NCI-H2171 treated with DMSO at 0.1 percent for 48 hours (cell line): ENCODE measurements around the gene TTC3.

ENCODE experiments used
- DNase-seq: peaks from one replicate; lab custom pipeline; 2025; lab: John Stamatoyannopoulos, UW

Gene TTC3

DNA sequence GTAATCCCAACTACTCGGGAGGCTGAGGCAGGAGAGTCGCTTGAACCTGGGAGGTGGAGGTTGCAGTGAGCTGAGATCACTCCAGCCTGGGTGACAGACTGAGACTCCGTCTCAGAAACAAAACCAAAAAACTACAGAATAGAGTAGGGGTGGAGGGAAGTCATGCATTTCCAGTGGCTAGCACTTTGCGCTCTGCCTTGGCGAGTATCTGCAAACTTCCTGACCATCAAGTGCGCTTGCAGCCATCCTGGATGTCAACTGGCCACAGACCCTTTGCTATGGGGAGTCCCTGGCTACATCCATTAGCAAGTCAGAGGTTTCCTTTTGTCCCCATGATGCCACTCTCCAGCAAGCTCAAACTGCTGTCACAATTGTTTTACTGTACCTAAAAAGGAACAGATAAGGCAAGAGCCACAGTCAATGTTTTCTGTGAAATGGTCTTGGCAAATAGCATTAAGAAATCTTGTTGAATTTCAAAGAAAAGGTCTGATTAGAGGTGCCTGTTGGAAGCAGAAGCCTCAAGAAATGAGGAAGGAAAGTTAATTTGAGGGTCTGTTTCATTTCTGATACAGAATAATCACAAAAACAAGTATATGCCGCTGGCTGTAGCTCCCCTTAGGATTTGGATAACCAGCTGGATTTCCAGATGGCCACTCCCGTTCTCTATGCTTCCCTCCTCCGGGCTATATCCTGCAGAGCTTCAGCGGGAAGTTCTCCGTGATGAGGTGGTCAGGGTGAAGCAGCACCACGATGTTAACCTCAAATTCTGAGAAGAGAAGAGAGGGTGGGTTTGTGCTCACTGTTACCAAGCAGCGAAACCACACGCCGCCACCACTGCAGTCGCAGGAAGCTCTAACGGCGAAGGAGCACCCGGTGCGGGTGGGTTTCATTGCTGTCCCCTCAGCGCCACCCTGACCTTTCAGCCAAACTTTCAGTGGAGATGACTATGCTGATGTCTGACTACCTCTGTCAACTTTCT is 152.1 kb downstream of the TTC3 start:
- DNase-seq = no peak

GRCh38 chr21:37226041-37226920 is 153.2 kb downstream of the TTC3 start:
- no peak for DNase-seq

- no peak for DNase-seq
Observed at GRCh38 chr21:37227071-37228002, 154.3 kb downstream of the TTC3 start.

DNA sequence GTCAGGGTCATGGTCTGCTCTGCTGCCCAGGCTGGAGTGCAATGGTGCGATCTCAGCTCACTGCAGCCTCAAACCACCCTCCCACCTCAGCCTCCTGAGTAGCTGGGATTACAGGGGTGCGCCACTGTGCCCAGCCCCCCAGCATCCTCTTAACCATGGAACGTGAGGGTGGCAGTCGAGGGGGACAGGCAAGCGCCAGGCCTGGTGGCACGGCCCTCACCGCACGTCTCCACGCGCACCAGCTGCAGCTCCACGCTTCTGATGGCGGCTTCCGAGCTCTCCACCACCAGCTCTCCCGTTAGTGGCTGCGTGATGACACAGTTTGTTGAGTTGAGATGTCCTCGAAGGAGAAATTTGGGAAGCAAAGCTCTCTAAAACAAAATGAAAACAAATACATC is 154.9 kb downstream of the TTC3 start:
- no peak for DNase-seq

DNA sequence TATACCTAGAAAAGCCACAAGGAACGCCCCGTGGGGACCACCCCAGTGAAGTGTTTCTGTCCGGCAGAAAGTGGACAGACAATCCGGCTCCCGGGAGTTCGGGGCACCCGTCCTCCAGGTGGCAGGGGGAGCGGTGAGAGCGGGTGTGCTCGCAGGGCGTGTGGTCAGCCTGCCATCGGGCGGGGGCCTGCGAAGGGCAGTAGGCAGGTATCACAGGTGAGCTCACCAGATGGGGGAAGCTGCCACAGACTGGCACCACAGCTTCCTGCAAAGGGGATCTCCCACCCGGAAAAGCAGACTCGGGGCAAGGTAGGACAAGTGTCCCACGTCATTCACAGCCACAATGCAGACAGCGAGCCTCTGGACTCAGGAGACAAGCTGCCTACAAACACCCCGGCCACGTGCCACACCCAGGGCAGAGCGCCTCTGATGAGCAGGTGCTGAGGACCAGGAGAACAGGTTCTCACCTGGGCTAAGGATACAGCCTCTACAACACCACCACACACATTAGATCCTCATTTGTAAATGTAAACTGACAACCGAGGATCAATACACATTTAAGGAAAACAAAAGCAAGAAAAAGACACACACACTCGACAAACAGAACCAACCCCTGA is 157.7 kb downstream of the TTC3 start:
- DNase-seq = no peak

GRCh38 chr21:37231249-37231645 is 158.2 kb downstream of the TTC3 start:
- no peak for DNase-seq

- no peak for DNase-seq
Observed at GRCh38 chr21:37231671-37232070, 158.6 kb downstream of the TTC3 start.

DNA sequence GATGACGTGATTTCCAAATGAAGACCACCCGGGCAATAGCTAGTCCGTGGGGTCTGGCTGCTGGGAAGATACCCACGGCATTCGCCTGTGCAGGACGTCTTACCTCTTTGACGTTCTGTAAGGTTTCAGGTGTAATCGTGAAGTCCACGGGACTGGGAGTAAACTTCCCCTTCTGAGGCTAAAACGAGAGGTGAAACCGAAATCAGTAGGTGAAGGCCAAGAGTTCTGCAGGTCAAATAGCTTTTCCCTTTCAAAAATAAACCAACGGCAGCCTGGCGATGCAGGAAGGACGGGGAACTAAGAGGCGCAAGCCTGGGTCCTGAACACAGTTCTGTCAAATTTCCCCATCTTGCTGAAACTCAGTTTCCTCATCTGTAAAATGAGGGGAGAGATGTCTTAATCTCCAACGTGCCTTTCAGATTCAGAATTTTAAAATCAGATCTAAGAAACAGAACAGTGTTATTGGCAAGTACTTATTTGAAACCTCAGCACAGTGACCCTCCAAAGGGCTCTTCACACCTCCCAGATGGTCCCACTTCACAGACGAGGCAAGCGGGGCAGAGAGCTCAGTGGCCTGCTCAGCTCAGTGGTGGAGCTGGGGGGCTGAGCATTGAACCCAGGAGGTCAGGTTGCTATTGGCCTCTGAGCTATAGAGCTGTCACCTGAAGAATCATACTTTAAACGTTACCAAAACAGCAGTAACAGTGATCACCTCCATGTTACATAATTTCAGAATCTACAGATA is 159.4 kb downstream of the TTC3 start:
- no peak for DNase-seq

- DNase-seq = no peak
Observed at GRCh38 chr21:37233551-37234146, 160.6 kb downstream of the TTC3 start.

- DNase-seq = no peak
Observed at GRCh38 chr21:37237346-37237745, 164.3 kb downstream of the TTC3 start.

DNA sequence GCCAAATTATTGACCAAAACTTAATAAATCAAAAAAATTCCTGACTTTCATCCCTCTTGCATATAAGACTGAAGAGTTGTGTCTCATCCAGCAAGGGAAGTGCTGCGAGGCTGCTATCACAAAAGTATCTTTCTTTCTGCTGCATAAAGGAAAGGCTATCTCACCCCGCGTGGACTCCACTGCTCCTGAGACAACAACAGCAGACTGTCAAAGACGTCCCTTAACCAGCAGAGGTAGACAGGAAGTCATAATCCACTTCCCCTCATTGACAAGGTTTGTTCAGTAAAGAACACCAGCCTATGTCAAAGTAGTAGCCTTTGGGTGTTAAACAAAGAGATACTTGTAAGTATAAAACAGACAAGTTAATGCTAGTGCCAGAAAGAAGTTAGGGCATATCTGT is 164.7 kb downstream of the TTC3 start:
- no peak for DNase-seq

DNA sequence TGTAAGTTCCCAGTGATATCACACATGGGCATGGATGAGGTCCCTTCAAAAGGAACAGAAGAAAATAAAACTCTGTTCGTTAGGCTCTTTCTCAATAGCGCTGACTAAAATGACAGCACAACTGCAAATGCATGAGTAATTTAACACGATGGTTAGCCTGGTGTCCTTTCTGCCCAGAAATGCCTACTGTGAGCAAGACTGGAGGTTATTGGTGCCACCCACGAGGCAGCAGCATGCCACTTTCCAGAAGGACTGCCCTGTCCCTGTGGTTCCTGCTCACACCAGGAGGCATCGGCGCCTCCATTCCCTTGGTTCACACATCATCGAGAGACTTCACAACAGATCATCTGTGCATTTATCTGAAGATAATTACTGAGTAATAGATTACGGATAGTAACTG is 167.9 kb downstream of the TTC3 start:
- no peak for DNase-seq

DNA sequence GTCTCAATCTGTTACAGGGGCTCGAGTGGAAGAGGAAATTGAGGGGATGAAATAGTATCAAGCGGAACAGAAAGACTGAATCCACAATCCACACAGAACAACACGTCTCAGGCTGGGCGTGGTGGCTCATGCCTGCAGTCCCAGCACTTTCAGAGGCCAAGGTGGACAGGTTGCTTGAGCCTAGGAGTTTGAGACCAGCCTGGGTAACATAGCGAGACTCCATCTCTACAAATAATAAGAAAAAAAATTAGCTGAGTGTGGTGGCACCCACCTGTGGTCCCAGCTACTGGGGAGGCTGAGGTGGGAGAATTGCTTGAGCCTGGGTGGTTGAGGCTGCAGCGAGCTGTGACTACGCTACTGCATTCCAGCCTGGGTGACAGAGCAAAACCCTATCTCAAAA is 168.4 kb downstream of the TTC3 start:
- DNase-seq = no peak

- no peak for DNase-seq
Observed at GRCh38 chr21:37243961-37244360, 170.9 kb downstream of the TTC3 start.

DNA sequence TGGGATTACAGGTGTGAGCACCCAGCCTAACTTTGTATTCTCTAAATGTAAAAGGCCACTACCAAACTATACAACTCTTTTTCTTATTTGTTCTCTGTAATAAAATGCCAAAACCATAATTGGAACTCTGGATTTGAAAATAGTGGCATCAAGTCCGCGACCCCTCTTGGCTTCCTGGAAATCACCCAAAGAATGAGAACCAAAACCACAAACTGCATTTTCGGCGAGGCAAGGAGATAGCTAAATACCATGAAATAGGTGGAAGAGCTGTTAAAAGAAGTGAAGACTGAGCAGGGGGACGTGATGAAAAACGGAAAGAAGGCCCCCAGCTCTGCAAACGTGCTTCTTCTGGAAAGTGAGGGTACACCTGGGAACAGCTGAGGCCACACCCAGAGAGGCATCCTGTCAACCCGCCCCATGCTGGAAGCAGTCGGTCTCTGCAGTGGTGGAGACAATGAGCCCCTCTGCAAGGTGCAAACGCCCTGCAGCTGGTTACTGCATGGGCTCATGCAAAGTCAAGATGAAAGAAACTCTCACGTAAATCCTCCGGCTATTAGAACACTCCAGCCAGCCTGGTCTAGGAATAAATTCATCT is 171.5 kb downstream of the TTC3 start:
- no peak for DNase-seq

- no peak for DNase-seq
Observed at GRCh38 chr21:37245151-37245550, 172.1 kb downstream of the TTC3 start.

DNA sequence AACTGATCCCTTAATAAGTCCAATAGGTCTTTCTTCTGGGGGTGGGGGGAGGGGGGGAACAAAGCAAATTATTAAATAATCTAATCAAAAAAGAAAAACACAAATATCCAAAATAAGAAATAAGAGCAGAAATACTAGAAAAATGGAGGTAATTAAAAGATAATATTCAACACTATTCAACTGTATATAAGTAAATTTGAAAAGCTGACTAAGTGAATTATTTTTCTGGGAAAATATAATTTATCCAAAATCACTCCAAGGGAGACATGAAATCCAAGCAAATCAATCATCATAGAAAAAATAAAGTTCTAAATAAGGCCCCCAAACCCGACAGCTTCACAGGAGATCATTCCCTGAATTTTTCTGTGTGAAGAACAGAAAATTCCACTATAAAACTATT is 175.2 kb downstream of the TTC3 start:
- DNase-seq = no peak

DNA sequence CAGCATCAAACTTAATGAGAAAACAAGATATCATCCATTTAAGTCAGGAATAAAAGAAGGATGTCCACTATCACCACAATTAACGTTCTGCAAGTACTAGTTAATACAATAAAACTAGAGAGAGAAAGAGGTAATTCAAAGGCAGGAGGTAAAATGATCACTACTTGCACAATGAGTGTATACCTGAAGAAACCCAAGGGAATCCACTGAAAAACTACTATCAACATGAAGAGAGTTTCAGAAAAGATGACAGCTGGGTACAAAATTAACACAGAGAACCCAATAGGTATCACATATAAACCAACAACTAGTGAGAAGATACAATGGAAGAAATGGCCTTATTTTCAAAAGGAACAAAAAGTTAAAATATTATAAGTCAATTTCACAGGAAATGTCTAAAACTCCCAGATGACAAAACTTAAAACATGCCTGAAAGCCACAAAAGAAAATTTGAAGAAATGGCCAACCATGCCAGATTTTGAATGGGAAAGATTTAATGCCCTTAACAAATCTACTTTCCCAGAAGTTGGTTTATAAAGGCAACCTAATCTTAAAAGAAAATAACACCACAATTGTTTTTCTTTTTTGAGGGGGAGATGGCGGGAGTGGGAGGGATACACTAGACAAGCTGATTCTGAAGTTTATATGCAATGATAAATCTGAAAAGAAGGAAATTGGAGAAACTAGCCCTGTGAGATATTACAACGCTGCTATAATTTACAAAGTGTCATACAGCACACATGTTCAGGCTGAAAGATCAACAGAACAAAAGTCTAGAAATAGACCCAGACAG is 176.3 kb downstream of the TTC3 start:
- no peak for DNase-seq

DNA sequence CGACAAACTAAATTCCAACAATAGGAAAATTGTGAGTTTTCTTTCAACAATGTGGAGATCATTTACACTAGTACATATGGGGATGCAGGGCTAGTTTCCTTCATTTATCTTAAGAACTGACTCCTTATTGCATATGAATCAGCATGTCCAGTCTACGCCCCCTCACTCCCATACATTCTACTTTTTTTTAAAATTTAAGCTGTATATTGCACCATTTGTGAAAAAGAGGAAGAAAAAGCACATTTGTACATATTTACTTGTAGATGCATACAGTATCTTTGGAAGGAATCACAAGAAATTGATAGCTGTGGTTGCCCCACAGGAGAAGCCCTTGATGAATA is 178.2 kb downstream of the TTC3 start:
- DNase-seq = no peak
